ENCODE data around the gene L3MBTL2. TPM values are rescaled to one million over a fixed set of nuclear protein-coding genes. Genes with fewer than 3 reads are reported as not detected.

The L3MBTL2 gene
- total and polyA plus RNA-seq, 2 of the 13 experiments (the other 11 are each of a cell fraction or from before 2014, with no cell fraction given), result 13.8 to 33.7 TPM

DNA sequence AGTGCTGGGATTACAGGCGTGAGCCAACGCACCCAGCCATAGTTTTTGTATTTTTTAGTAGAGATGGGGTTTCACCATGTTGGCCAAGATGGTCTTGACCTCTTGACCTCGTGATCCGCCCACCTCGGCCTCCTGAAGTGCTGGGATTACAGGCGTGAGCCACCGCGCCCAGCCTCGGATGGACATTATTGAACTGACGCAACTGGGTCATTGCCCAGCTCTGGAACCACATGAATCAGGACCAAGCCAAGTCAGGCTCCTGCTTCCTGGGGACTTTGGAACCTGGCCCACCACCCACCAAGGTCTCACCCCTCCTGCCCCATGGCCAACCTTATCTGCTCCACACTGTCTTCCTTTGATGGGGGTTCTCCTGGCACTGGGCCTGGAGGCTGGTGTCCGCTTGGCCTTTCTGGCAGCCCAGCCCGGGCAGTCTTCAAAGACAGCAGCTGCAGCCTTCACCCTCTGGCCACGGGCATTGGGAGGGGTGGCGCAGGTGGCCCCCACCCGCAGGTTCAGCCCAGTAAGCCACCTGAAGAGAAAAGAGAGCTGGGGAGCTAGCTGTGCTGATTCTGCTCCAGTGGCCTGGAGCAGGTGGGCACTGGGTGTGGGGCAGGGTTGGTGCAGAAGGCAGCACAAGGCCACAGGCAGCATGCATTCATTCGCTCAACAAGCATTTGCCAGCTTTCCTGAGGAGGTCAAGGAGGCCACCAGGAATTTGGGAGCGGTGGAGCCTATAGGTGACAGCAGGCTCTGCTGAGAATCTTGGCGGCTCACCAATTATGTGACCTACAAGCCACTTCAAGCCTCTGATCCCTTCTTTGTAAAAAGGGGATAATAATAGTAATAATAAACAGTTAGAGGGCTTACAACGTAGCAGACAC, 29.9 kb downstream of the L3MBTL2 start (continued):
- 0 out of 2 replicates have a peak, but pooled peaks have one; percentile 14 for TF ChIP-seq CREM (IDR thresholded peaks at IDR 0.05)
- TF ChIP-seq CREM (CRISPR knock-in tag; IDR thresholded peaks at IDR 0.05), result no peak
- no peak for TF ChIP-seq NR3C1 (CRISPR knock-in tag; IDR thresholded peaks at IDR 0.05)
- TF ChIP-seq NPAS2 (CRISPR knock-in tag; IDR thresholded peaks at IDR 0.05; ENCODE audit: borderline replicate concordance), result no peak
- TF ChIP-seq, protein P1, sequence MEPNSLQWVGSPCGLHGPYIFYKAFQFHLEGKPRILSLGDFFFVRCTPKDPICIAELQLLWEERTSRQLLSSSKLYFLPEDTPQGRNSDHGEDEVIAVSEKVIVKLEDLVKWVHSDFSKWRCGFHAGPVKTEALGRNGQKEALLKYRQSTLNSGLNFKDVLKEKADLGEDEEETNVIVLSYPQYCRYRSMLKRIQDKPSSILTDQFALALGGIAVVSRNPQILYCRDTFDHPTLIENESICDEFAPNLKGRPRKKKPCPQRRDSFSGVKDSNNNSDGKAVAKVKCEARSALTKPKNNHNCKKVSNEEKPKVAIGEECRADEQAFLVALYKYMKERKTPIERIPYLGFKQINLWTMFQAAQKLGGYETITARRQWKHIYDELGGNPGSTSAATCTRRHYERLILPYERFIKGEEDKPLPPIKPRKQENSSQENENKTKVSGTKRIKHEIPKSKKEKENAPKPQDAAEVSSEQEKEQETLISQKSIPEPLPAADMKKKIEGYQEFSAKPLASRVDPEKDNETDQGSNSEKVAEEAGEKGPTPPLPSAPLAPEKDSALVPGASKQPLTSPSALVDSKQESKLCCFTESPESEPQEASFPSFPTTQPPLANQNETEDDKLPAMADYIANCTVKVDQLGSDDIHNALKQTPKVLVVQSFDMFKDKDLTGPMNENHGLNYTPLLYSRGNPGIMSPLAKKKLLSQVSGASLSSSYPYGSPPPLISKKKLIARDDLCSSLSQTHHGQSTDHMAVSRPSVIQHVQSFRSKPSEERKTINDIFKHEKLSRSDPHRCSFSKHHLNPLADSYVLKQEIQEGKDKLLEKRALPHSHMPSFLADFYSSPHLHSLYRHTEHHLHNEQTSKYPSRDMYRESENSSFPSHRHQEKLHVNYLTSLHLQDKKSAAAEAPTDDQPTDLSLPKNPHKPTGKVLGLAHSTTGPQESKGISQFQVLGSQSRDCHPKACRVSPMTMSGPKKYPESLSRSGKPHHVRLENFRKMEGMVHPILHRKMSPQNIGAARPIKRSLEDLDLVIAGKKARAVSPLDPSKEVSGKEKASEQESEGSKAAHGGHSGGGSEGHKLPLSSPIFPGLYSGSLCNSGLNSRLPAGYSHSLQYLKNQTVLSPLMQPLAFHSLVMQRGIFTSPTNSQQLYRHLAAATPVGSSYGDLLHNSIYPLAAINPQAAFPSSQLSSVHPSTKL (CRISPR knock-in tag; IDR thresholded peaks at IDR 0.05), result peak; percentile 80
- TF ChIP-seq ZNF263 (CRISPR knock-in tag; IDR thresholded peaks at IDR 0.05), result 0 out of 2 replicates have a peak, but pooled peaks have one; percentile 21
- no peak for TF ChIP-seq LCORL (IDR thresholded peaks at IDR 0.05)
- TF ChIP-seq LCORL (CRISPR knock-in tag; IDR thresholded peaks at IDR 0.05), result peak; percentile 62
- peak; percentile 62; the same call in 1 of the 2 replicates for TF ChIP-seq ZFP1 (CRISPR knock-in tag; IDR thresholded peaks at IDR 0.05)
- TF ChIP-seq ZNF670 (CRISPR knock-in tag; IDR thresholded peaks at IDR 0.05; ENCODE audit: borderline replicate concordance), result no peak
- no peak for TF ChIP-seq XBP1 (CRISPR knock-in tag; IDR thresholded peaks at IDR 0.05)
- TF ChIP-seq NR2C2 (CRISPR knock-in tag; IDR thresholded peaks at IDR 0.05; ENCODE audit: borderline replicate concordance), result peak; percentile 85
- TF ChIP-seq, protein P2, sequence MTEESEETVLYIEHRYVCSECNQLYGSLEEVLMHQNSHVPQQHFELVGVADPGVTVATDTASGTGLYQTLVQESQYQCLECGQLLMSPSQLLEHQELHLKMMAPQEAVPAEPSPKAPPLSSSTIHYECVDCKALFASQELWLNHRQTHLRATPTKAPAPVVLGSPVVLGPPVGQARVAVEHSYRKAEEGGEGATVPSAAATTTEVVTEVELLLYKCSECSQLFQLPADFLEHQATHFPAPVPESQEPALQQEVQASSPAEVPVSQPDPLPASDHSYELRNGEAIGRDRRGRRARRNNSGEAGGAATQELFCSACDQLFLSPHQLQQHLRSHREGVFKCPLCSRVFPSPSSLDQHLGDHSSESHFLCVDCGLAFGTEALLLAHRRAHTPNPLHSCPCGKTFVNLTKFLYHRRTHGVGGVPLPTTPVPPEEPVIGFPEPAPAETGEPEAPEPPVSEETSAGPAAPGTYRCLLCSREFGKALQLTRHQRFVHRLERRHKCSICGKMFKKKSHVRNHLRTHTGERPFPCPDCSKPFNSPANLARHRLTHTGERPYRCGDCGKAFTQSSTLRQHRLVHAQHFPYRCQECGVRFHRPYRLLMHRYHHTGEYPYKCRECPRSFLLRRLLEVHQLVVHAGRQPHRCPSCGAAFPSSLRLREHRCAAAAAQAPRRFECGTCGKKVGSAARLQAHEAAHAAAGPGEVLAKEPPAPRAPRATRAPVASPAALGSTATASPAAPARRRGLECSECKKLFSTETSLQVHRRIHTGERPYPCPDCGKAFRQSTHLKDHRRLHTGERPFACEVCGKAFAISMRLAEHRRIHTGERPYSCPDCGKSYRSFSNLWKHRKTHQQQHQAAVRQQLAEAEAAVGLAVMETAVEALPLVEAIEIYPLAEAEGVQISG (CRISPR knock-in tag; IDR thresholded peaks at IDR 0.05), result 0 out of 2 replicates have a peak, but pooled peaks have one; percentile 24
- TF ChIP-seq, protein P3, sequence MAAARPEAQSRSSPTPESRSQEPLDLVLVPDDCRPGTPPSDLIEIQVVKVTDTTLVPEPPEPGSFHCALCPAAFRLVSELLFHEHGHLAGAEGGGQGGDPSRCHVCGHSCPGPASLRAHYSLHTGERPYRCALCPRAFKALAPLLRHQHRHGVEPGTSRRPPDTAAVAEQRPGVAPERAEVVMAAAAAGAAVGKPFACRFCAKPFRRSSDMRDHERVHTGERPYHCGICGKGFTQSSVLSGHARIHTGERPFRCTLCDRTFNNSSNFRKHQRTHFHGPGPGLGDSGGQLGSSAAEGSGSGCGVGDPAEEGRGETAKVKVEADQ (CRISPR knock-in tag; IDR thresholded peaks at IDR 0.05; ENCODE audit: borderline replicate concordance), result no peak
- TF ChIP-seq, protein P4, sequence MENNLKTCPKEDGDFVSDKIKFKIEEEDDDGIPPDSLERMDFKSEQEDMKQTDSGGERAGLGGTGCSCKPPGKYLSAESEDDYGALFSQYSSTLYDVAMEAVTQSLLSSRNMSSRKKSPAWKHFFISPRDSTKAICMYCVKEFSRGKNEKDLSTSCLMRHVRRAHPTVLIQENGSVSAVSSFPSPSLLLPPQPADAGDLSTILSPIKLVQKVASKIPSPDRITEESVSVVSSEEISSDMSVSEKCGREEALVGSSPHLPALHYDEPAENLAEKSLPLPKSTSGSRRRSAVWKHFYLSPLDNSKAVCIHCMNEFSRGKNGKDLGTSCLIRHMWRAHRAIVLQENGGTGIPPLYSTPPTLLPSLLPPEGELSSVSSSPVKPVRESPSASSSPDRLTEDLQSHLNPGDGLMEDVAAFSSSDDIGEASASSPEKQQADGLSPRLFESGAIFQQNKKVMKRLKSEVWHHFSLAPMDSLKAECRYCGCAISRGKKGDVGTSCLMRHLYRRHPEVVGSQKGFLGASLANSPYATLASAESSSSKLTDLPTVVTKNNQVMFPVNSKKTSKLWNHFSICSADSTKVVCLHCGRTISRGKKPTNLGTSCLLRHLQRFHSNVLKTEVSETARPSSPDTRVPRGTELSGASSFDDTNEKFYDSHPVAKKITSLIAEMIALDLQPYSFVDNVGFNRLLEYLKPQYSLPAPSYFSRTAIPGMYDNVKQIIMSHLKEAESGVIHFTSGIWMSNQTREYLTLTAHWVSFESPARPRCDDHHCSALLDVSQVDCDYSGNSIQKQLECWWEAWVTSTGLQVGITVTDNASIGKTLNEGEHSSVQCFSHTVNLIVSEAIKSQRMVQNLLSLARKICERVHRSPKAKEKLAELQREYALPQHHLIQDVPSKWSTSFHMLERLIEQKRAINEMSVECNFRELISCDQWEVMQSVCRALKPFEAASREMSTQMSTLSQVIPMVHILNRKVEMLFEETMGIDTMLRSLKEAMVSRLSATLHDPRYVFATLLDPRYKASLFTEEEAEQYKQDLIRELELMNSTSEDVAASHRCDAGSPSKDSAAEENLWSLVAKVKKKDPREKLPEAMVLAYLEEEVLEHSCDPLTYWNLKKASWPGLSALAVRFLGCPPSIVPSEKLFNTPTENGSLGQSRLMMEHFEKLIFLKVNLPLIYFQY (CRISPR knock-in tag; IDR thresholded peaks at IDR 0.05; ENCODE audit: borderline replicate concordance), result peak; percentile 92; the same call in 1 of the 2 replicates
- TF ChIP-seq NCOA2 (CRISPR knock-in tag; IDR thresholded peaks at IDR 0.05), result peak; percentile 78
- peak; percentile 46; the same call in 1 of the 2 replicates for TF ChIP-seq KDM2A (CRISPR knock-in tag; IDR thresholded peaks at IDR 0.05; ENCODE audit: borderline replicate concordance, low read depth)
- peak; percentile 50 for TF ChIP-seq AGO1 (IDR thresholded peaks at IDR 0.05; ENCODE audit: low read depth, low read length, poor library complexity, severe bottlenecking)
